HG03045 (cell line): ENCODE data around the gene CYB5R4.

ENCODE experiments used
- ATAC-seq: cut with Tn5 transposase; IDR thresholded peaks from one replicate; pipeline ENCODE4 v1.9.1; 2021; ENCODE audit warnings: mild to moderate bottlenecking, moderate library complexity; ENCODE audit not compliant: unreplicated experiment

CYB5R4 gene

DNA sequence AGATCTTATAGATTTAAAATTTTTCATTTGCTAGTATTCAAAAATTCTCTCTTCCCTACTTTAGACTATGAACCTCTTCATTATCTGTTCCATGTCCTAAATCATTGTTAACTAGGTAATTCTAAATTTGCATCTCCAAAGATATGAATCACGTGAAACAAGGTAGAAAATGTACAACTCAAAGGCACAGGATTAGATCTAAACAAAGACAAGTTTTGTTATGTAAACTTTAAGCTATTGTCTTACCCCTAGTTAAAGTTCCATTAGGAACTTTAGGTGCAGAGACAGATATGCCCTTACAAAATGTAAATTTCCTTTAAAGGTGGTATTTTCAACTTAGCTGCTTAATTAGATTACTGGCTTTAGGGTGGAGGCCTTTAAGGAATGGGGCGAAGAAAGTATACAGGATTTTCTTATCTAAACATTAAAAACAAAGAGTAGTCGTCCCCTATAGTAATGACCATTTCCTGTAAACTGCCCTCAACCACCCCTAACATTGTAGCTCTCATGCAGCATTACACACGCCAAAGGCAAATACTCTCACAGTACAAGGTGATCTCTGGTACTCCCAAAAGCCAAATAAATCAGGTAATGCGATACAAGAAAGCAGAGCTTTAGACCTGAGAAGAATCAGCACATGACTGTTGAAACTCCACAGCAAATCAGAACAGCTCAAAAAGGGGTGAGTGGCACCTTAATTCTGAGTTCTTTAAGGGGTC, 116.7 kb downstream of the CYB5R4 start:
- ATAC-seq, result no peak

DNA sequence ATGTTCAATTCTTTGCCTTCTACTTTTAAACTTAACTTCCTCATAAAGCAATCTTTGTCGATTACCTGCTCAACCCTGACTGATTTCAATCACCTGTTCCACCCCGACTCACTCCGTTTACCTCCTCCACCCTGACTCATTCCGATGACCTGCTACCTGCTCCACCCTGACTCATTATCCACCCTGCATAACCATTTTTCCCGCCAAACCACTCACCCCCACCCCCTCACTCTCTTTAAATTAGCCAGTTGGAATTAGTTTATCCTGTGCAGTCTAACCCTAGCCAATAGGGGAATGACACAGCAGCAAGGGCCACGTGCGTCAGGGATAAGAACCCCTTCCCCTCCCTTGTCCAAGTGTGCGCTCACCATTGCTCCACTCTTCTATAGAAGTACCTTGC, 117.4 kb downstream of the CYB5R4 start:
- no peak for ATAC-seq

- ATAC-seq, result no peak
Measured at GRCh38 chr6:83978324-83978734, 118.8 kb downstream of the CYB5R4 start.

DNA sequence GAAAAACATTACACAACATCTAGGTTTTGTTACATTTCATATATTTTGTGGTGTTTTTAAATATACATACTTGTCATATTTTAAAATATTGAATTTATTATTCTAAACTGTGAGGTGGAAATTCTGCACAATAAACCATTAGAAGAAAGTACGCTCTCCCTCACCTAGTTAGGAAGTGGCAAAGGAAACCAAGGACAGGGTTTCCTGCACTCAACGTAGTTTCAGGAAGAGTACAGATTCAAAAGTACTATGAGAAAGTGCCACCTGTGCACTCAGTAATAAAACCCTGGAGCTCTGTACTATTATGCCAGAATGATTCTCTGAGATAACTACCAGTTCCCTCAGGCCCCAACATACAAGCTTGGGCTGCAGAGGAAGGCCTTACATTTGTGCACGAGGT, 119.5 kb downstream of the CYB5R4 start:
- ATAC-seq, result no peak

- ATAC-seq, result no peak
Measured at GRCh38 chr6:83984411-83984810, 124.9 kb downstream of the CYB5R4 start.

GRCh38 chr6:83985308-83985713, 125.8 kb downstream of the CYB5R4 start:
- no peak for ATAC-seq

DNA sequence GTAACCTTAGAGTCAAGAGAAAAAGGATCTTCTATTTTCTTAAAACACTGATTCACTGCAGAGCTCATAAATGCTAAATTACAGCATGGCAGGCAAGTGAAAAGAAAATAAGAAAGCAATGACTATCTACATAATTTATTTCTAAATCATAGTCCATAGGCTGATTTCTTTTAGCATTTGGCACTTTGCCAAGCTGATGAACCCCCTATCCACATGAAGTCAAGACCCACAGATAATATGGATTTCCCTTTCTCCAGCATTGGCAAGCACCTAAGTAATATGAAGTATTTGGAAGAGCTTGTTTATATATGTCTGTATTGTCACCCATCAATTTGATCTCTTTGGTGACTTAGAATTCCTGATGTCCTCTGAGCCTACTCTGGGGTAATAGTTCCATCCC, 126.2 kb downstream of the CYB5R4 start:
- no peak for ATAC-seq

- ATAC-seq, result no peak
Measured at GRCh38 chr6:83998021-83998584, 138.6 kb downstream of the CYB5R4 start.

DNA sequence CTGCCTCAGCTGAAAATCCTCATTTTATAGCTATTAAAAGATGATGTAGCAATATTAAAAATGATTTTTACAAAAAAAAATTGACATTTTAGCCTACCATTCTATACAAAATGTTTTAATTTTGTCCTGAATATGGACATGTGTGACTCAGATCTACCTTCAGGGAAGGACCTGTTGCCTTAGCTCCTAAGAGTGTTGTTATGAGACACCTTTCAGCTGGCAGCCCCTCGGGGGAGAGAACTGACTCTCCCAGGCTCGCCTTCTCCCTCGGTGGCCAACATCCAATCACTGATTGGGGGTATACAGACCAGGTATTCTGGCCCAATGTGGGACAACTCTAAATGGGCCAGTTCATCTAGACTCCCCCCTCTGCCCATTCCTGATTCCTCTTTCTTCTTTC, 141.6 kb downstream of the CYB5R4 start:
- ATAC-seq, result no peak

DNA sequence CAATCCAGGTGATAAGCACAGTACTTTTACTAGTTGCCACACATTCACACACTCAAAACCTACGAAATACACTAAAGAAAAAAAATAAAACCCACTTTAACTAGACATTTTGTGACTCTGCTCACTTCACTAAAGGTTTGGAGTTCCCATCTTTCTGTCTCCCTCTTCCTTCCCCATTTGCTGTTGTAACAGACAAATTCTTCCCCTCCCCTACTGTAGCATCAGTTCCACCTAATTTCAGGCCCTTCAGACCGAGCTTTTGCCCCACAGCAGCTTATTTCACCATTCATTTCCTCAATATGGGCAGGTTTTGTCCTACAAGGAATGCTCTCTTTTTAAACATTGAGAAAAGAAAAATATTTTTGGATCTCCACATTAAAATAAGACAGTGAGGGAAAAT, 142.7 kb downstream of the CYB5R4 start:
- no peak for ATAC-seq

GRCh38 chr6:84003131-84003530, 143.6 kb downstream of the CYB5R4 start:
- no peak for ATAC-seq

GRCh38 chr6:84003654-84004053, 144.2 kb downstream of the CYB5R4 start:
- ATAC-seq, result no peak

DNA sequence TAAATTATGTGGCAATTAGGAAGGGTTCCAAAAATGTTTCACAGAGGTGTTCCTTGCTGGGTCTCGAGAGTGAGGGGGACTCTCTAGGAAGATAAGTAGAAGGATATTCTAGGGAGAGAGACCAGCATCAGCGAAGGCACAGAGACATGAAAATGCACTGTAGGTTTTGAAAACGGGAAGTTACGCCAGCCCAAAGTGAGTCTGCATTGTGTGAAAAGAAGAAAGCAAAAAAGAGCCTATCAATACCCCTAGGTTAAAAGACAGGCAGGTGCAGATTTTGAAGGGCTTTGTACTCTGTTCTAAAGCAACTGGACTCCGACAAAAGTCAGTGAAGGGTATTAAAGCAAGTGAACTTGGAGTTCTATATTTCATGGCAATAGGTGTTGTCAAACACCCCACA, 148.4 kb downstream of the CYB5R4 start:
- no peak for ATAC-seq

- no peak for ATAC-seq
Measured at GRCh38 chr6:84013354-84013753, 153.9 kb downstream of the CYB5R4 start.

DNA sequence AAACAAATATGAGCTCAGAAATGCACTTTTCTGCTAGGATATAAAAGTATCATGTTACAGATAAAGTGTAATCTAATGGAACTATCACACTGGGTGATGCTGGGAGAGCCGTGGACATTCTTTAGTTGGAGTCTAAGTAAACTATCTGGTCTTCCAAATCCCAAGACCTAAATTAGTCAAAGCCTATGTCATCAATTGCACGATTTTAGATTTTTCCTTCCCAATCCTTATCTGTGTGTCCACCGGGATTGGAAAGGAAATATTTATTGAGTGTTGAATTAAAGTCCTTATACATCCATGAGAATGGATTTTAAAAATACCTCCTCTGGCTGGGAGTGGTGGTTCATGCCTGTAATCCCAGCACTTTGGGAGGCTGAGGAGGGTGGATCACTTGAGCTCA, 154.4 kb downstream of the CYB5R4 start:
- ATAC-seq, result no peak

DNA sequence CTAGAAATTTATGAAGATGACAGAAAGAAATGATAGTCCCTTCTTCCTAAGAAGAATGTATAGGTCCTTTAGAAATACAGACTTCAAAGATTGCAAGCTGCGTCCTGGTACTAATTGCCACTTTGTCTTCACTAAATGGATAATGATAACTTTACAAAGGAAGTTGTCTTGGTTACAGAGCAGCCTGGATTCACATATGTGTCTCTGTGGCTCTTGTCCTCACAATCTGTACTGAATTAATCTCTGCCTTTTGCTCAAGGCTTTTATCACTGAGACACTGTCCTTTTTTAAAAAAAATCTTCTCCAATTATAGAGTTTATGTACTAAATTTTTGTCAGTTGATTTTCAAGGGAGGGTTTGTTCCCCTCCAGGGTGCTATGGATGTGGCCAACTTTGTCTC, 156.5 kb downstream of the CYB5R4 start:
- ATAC-seq, result no peak
